NCI-H2029 (cell line): ENCODE data around the gene POLR3C.
A peak's percentile ranks its signal among the peaks of the same experiment; 100 is the strongest.
"Not testable (repeated sequence)": the region's sequence is repeated elsewhere in the genome, so short reads cannot be mapped to it uniquely, and the experiment has no call there.

Experiments used
- DNase-seq: peaks from one replicate; lab custom pipeline; 2025; lab: John Stamatoyannopoulos, UW

POLR3C gene

GRCh38 chr1:145822779-145823331 is 1.1 kb upstream of the POLR3C start:
- not testable (repeated sequence) for DNase-seq

DNA sequence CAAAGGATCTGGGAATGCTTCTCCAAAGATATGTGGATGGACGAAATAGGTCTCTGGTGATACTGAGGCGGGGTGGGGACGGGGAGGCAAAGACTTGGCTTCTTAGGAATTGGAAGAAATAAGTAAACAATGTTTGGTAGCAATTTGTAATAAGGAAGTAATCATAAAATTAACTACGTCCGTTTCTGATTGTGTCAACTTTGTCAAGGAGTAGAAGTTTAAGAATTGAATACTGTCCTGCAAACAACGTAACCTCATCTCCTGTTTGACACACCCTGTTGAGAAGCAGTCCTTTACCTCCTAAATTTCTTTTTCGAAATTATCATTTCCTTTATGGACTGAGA is 471 bp downstream of the POLR3C start:
- no peak for DNase-seq

GRCh38 chr1:145826030-145826429 is 2.0 kb downstream of the POLR3C start:
- no peak for DNase-seq

- no peak for DNase-seq
Observed at GRCh38 chr1:145827966-145828365, 4.0 kb downstream of the POLR3C start.

DNA sequence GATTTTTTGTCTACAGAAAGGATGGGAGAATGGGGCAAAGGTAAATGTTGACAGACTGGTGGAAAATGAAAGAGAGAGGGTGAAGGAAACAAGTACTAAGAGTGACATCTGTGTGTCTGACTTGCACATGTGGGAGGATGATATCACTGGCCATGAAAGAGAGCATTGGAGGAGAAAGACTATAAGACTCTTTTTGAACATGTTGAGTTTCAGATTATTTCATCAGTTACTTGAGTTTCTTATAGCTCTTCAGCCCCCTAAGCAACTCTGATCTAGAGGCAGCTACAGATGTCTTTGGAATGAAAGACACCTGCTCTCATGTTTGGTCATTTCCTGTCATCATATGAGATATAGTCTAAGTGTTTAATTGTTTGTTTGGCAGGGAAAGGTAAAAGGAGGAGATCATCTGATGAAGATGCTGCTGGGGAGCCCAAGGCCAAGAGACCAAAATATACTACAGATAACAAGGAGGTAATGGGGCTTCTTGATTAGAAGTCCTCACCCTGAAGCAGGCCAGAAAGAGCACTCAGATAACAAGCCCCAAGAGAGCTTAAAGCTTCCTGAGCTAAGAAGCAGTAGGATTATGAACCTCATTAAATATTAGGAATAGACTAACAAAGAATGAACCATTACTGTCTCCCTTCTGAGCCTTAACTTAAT is 4.5 kb downstream of the POLR3C start:
- no peak for DNase-seq

GRCh38 chr1:145830810-145831209 is 6.8 kb downstream of the POLR3C start:
- not testable (repeated sequence) for DNase-seq

- DNase-seq: no peak
Observed at GRCh38 chr1:145837656-145838055, 13.7 kb downstream of the POLR3C start.

DNA sequence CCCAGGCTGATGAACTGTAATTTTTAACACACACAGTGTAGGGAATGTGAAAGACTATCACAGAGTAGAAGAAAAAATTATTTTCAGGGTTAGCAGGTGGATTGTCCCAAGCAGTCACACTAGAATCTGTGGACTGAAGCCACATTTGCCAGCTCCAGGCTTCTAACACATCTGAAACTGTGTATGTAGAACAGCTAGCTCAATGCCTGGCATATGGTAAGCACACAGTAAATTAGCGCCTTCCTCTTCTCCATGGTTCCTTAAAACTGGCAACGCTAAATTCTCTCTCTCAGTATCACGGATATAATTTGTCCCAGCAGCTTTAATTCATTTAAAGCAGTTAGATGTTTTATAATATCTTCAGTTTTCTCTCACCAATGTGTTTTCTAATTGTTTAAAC is 19.0 kb downstream of the POLR3C start:
- DNase-seq: no peak

DNA sequence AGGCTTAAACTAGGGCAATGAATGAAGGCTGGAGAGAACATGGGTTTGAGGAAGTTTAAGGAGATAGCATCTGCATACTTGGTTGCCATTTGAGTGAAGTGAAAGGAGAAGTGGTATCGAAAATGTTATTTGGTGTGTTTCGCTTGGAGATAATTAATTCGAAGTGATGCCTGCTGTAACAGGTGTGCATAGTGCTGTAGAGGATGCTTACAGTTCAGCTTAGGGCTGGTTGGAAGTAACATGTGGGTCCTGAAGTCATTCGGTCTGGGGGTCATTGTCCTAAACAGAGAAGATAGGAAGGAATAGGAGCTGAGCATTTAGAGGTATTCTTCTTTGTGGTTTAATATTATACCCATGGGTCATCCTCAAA is 21.1 kb downstream of the POLR3C start:
- no peak for DNase-seq

- DNase-seq: peak; percentile 59
Observed at GRCh38 chr1:145845514-145846161, 21.6 kb downstream of the POLR3C start, which contains the start of gene NUDT17. TSS of gene NUDT17 (plus strand) at chr1:145845630. CDS start at chr1:145845641, 11 bp downstream.

DNA sequence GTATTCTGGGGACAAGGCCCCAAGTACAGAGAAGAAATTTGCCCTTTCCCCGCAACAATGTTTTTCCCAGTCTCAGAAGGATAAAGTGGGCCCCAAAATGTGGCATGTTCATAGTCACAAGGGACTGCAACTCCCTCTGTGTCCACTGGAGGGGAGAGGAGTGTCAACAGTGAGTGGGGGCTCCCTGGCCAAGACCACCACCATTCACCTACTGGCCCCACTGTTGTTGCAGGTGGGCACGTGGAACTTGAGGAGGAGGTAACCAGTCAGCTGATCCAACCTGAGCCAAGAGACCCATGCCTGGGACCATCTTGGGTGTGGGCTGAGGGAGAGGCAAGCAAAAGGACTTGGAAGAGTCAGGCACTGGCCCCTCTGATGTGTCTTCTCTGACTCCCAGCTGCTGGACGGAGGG is 22.2 kb downstream of the POLR3C start:
- no peak for DNase-seq

DNA sequence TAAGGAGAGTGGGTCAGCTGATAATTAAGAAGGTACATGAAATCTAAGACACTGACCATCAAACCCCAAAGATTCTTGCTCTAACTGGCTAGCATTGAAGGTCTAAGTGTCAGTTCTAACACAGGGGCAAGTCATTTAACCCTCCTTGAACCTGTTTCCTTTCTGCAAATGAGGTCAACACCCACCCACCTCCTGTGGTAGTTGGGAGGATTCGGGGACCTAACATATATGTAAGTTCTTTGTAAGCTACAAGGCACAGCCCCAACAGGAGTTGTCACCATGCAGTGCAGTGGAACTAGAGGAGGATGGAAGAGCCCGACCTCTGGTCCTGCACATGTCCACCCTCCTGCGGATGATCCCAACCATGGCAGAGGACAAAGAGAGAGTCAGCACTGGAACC is 23.8 kb downstream of the POLR3C start:
- DNase-seq: no peak

DNA sequence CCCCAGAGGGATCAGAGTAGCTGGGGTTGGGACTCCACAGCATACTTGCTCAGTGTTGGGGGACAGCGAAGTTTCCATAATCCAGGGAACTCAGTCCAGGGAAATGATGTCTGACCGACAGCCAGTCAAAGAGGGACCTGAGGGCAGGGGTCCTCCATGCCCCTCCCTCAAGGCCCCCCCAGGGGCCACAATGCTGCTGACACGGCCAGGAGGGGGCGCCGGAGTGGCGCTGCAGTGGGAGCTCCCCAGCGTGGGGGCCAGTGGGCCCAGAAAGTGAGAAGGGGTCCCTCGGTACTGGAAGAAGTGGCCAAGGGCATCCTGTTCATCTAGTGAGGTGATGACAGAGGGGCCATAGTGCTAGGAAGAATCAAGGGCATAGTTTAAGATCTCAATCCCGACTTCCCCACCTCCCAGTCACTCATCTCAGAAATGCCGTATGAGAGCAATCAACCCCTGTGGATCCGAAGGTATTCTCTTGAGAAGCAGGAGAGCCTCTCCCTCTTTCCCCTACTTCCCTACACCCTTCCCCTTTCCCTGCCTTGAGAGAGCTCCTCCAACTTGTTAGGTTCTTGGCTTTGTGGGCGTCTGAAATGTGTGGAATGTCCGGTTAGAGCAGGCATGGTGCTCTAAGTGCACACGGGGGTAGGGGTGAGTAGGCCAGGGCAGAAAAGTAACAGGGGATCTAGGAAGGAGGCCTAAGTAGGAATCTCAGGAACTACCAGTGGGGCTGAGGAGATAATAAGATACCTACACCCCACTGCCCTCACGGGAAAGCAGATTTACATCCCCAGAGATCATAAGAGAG is 25.6 kb downstream of the POLR3C start:
- DNase-seq: no peak

DNA sequence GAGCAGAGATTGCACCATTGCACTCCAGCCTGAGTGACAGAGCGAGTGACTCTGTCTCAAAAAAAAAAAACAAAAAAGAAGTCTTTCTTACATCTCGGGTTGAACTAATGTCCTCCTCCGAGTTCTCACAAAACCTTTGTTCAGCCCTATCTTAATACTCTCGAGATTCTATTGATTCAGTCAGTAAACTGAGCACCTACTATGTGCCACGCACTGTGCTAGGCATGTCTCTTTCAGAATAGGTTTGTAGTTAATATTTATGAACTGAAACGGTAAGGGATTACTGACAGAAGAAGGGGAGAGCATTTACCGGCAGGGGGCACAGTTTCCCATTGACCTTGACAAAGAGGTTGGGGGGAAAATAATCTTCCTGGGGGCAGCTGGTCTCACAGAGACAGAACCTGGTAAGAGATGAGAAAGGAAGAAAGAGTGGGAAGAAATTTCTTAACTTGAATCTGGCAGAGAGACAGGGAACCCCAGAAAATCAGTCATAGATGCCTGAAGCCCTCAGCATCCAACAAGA is 31.5 kb downstream of the POLR3C start:
- DNase-seq: no peak

DNA sequence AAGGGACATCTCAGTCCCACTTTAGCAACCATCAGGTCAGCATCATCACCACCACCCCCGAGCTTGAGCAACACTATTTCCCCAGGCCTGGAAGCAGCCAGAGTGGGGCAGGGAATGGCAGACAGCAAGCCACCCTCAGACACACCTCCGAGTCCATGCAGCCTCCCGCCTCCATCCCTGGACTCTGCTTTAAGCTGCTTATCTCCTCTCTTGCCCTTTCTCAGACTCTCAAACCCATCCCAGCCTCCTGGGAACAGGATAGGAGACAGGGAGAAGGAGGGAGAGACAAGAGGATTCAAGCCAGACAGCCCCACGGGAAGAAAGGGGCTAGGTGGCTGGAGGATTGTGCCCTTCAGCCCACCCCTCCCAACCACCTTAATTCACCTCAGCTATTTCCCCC is 33.2 kb downstream of the POLR3C start:
- DNase-seq: no peak

GRCh38 chr1:145858238-145858900 is 34.4 kb downstream of the POLR3C start:
- no peak for DNase-seq

- peak; percentile 86 for DNase-seq
Observed at GRCh38 chr1:145858901-145859490, 35.0 kb downstream of the POLR3C start, which contains the start of gene PIAS3. TSS of gene PIAS3 (minus strand) at chr1:145859081. CDS start at chr1:145858990, 91 bp downstream.

DNA sequence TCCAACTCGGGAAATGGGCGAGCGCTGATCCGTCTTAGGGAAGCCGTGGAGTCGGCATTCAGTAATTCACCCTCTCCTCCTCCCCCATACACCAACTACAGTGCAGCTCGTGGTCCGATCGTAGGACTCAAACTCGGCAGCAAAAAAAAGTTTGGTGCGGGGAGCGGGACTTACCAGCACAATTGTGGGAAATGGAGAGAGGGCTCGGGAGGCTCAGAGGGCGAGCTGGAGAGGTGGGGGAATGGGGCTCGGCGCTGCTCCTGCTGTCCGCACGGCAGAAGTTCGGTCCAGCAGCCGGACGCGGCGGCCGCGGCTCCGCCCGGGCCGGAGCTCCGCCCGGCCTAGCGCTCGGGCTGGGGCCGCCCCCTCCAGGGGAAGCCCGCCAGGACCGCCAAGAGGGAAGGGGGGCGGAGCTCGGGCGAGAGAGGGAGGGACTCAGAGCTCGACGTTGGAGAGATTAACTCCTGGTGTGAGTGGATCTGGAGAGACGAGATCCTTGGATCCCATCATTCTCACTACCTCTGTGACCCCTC is 35.6 kb downstream of the POLR3C start:
- DNase-seq: peak; percentile 71

GRCh38 chr1:145863282-145864018 is 39.5 kb downstream of the POLR3C start:
- DNase-seq: no peak

DNA sequence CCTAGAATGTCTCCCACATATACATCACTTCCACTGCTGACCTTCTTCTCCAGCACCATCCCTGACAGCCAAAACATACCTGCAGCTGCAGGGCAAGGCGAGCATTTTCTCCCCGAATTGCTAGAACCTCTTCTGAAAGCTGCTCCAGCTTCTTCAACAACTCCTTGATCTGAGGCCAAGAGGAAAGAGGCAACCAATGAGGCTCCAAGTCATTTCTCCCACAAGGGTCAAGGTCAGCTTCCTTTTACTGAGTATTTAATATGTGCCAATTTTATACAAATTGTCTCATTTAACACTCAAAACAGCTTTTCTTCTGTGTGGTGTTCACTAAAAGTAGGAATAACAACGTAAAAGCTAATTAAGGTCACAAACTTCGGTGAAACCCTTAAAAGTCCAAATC is 44.2 kb downstream of the POLR3C start:
- no peak for DNase-seq
